HG02973 (cell line): ENCODE measurements around the gene NDUFC1.
"Not testable (repeated sequence)": the region's sequence is repeated elsewhere in the genome, so short reads cannot be mapped to it uniquely, and the experiment has no call there.

Experiments used
- ATAC-seq: cut with Tn5 transposase; IDR thresholded peaks from one replicate; pipeline ENCODE4 v1.9.1; 2021; ENCODE audit warnings: moderate library complexity; ENCODE audit not compliant: unreplicated experiment

The NDUFC1 gene

GRCh38 chr4:139299536-139299935 is 2.7 kb downstream of the NDUFC1 start:
- ATAC-seq: no peak

GRCh38 chr4:139297001-139297410 is 5.3 kb downstream of the NDUFC1 start:
- ATAC-seq: no peak

- no peak for ATAC-seq
Observed at GRCh38 chr4:139295942-139296299, 6.4 kb downstream of the NDUFC1 start.

- ATAC-seq: peak; percentile 89
Observed at GRCh38 chr4:139295206-139295941, 6.9 kb downstream of the NDUFC1 start.

GRCh38 chr4:139286186-139286698 is 16.0 kb downstream of the NDUFC1 start:
- ATAC-seq: no peak

GRCh38 chr4:139282721-139283075 is 19.6 kb downstream of the NDUFC1 start:
- ATAC-seq: no peak

- ATAC-seq: no peak
Observed at GRCh38 chr4:139282065-139282720, 20.1 kb downstream of the NDUFC1 start.

GRCh38 chr4:139279760-139280620 is 22.3 kb downstream of the NDUFC1 start, which contains the start of gene MGARP:
TSS of gene MGARP (minus strand) at chr4:139280225. CDS start at chr4:139280158, 67 bp downstream.
- ATAC-seq: no peak

GRCh38 chr4:139278912-139279759 is 23.1 kb downstream of the NDUFC1 start:
- ATAC-seq: no peak

- ATAC-seq: no peak
Observed at GRCh38 chr4:139278485-139278884, 23.8 kb downstream of the NDUFC1 start.

- ATAC-seq: no peak
Observed at GRCh38 chr4:139275281-139275735, 27.0 kb downstream of the NDUFC1 start.

- ATAC-seq: no peak
Observed at GRCh38 chr4:139274790-139275189, 27.5 kb downstream of the NDUFC1 start.

GRCh38 chr4:139273835-139274234 is 28.4 kb downstream of the NDUFC1 start:
- no peak for ATAC-seq

GRCh38 chr4:139267301-139267700 is 35.0 kb downstream of the NDUFC1 start:
- ATAC-seq: no peak

- ATAC-seq: peak; percentile 96
Observed at GRCh38 chr4:139266583-139267257, 35.6 kb downstream of the NDUFC1 start.

GRCh38 chr4:139266208-139266582 is 36.1 kb downstream of the NDUFC1 start:
- peak; percentile 2 for ATAC-seq

- no peak for ATAC-seq
Observed at GRCh38 chr4:139265654-139266053, 36.6 kb downstream of the NDUFC1 start.

GRCh38 chr4:139256349-139256748 is 45.9 kb downstream of the NDUFC1 start:
- ATAC-seq: no peak

- not testable (repeated sequence) for ATAC-seq
Observed at GRCh38 chr4:139255581-139255980, 46.7 kb downstream of the NDUFC1 start.

GRCh38 chr4:139253713-139254112 is 48.6 kb downstream of the NDUFC1 start:
- ATAC-seq: no peak
